Measurements from ENCODE around the gene PTGER3.

- TF ChIP-seq USF1 (IDR thresholded peaks at IDR 0.05): no peak
- TF ChIP-seq CEBPB (IDR thresholded peaks at IDR 0.05): no peak
- no peak for TF ChIP-seq MAX (IDR thresholded peaks at IDR 0.05)
- TF ChIP-seq TAF1 (IDR thresholded peaks at IDR 0.05; ENCODE audit: low read depth): no peak
- TF ChIP-seq REST (IDR thresholded peaks at IDR 0.05; ENCODE audit: low read depth): no peak
- TF ChIP-seq NFIC (IDR thresholded peaks at IDR 0.05): no peak
- TF ChIP-seq FOXM1 (IDR thresholded peaks at IDR 0.05; ENCODE audit: borderline replicate concordance, low read depth): no peak
Observed at GRCh38 chr1:71093938-71094337, 46.3 kb upstream of the PTGER3 start.

Measured in Ishikawa (cell line).